Activated naive CD8-positive, alpha-beta T cell treated with anti-CD3 and anti-CD28 coated beads for 36 hours (primary cell): ENCODE results near the gene RASSF5. TPM values are rescaled to one million over a fixed set of nuclear protein-coding genes. Genes with fewer than 3 reads are reported as not detected.

Experiments used
- DNase-seq: peaks from one replicate; pipeline ENCODE4 v3.0.0; 2021
- H3K27ac Mint-ChIP-seq: one replicate; pipeline ENCODE4 v1.8.0; 2022; ENCODE audit warnings: mild to moderate bottlenecking, moderate library complexity, mixed read lengths
- H3K27me3 Mint-ChIP-seq: one replicate; pipeline ENCODE4 v1.8.0; 2022; ENCODE audit warnings: mild to moderate bottlenecking, mixed read lengths
- H3K36me3 Mint-ChIP-seq: one replicate; pipeline ENCODE4 v1.8.0; 2021; ENCODE audit warnings: mild to moderate bottlenecking, mixed read lengths
- H3K4me1 Mint-ChIP-seq: one replicate; pipeline ENCODE4 v1.8.0; 2021; ENCODE audit warnings: mixed read lengths
- H3K4me3 Mint-ChIP-seq: one replicate; pipeline ENCODE4 v1.8.0; 2022; ENCODE audit warnings: mild to moderate bottlenecking, moderate library complexity, mixed read lengths
- H3K9me3 Mint-ChIP-seq: one replicate; pipeline ENCODE4 v1.8.0; 2022; ENCODE audit warnings: mixed read lengths
- total RNA-seq, 2 experiments: library from RNA; stranded (reverse); gene quantifications; one replicate each; pipeline ENCODE4 v1.2.3, GENCODE V29; 2021

RASSF5 gene
- total RNA-seq, 2 experiments from 2014 or later, result 223 to 226 TPM

GRCh38 chr1:206554701-206555472 lies 47.6 kb downstream of the RASSF5 start:
- Mint-ChIP-seq H3K4me3 (peak overlapping the region; percentile 97), H3K27me3 (no peaks in the 10 kb centered on the region), H3K27ac (peak overlapping the region; percentile 99), H3K4me1 (peaks cover 58% of the 10 kb centered on the region), H3K9me3 (peaks cover 2% of the 10 kb centered on the region), H3K36me3 (peaks cover 30% of the 10 kb centered on the region)
- no peak for DNase-seq

GRCh38 chr1:206555473-206555935 lies 48.2 kb downstream of the RASSF5 start:
- H3K4me3 Mint-ChIP-seq, result peak overlapping the region; percentile 97
- peaks cover 37% of the 10 kb centered on the region for H3K36me3 Mint-ChIP-seq
- H3K4me1 Mint-ChIP-seq, result peaks cover 62% of the 10 kb centered on the region
- peak; percentile 62 for DNase-seq
- no peaks in the 10 kb centered on the region for H3K27me3 Mint-ChIP-seq
- peaks cover 2% of the 10 kb centered on the region for H3K9me3 Mint-ChIP-seq
- peak overlapping the region; percentile 99 for H3K27ac Mint-ChIP-seq

GRCh38 chr1:206556047-206556749 lies 48.9 kb downstream of the RASSF5 start:
- Mint-ChIP-seq H3K4me1 (peaks cover 67% of the 10 kb centered on the region), H3K27ac (peak overlapping the region; percentile 99), H3K4me3 (peak overlapping the region; percentile 97), H3K36me3 (peaks cover 44% of the 10 kb centered on the region), H3K9me3 (peaks cover 2% of the 10 kb centered on the region), H3K27me3 (no peaks in the 10 kb centered on the region)
- DNase-seq, result no peak

- no peaks in the 10 kb centered on the region for H3K27me3 Mint-ChIP-seq
- peak; percentile 90 for DNase-seq
- H3K9me3 Mint-ChIP-seq, result peaks cover 2% of the 10 kb centered on the region
- peaks cover 51% of the 10 kb centered on the region for H3K36me3 Mint-ChIP-seq
- peaks cover 69% of the 10 kb centered on the region for H3K4me1 Mint-ChIP-seq
- H3K27ac Mint-ChIP-seq, result peak overlapping the region; percentile 99
- peak overlapping the region; percentile 97 for H3K4me3 Mint-ChIP-seq
Measured at GRCh38 chr1:206556750-206557635, 49.7 kb downstream of the RASSF5 start.

GRCh38 chr1:206557636-206558473 lies 50.5 kb downstream of the RASSF5 start:
- Mint-ChIP-seq H3K4me1 (peaks cover 69% of the 10 kb centered on the region), H3K4me3 (peak overlapping the region; percentile 97), H3K9me3 (peaks cover 2% of the 10 kb centered on the region), H3K36me3 (peaks cover 56% of the 10 kb centered on the region), H3K27ac (peak overlapping the region; percentile 99), H3K27me3 (peaks cover under 1% of the 10 kb centered on the region)
- no peak for DNase-seq

- peak overlapping the region; percentile 99 for H3K27ac Mint-ChIP-seq
- peaks cover 3% of the 10 kb centered on the region for H3K27me3 Mint-ChIP-seq
- H3K4me1 Mint-ChIP-seq, result peaks cover 69% of the 10 kb centered on the region
- no peak for DNase-seq
- H3K36me3 Mint-ChIP-seq, result peaks cover 68% of the 10 kb centered on the region
- peak overlapping the region; percentile 97 for H3K4me3 Mint-ChIP-seq
- no peaks in the 10 kb centered on the region for H3K9me3 Mint-ChIP-seq
Measured at GRCh38 chr1:206558794-206559671, 51.7 kb downstream of the RASSF5 start.

GRCh38 chr1:206559672-206559995 lies 52.3 kb downstream of the RASSF5 start:
- Mint-ChIP-seq H3K27me3 (peaks cover 3% of the 10 kb centered on the region), H3K4me1 (peaks cover 69% of the 10 kb centered on the region), H3K9me3 (no peaks in the 10 kb centered on the region), H3K27ac (peak overlapping the region; percentile 99), H3K4me3 (peak overlapping the region; percentile 97), H3K36me3 (peaks cover 74% of the 10 kb centered on the region)
- no peak for DNase-seq

GRCh38 chr1:206560007-206560716 lies 52.8 kb downstream of the RASSF5 start:
- peak overlapping the region; percentile 97 for H3K4me3 Mint-ChIP-seq
- H3K4me1 Mint-ChIP-seq, result peaks cover 69% of the 10 kb centered on the region
- H3K27ac Mint-ChIP-seq, result peak overlapping the region; percentile 99
- peaks cover 3% of the 10 kb centered on the region for H3K27me3 Mint-ChIP-seq
- DNase-seq, result no peak
- no peaks in the 10 kb centered on the region for H3K9me3 Mint-ChIP-seq
- peaks cover 79% of the 10 kb centered on the region for H3K36me3 Mint-ChIP-seq

- H3K9me3 Mint-ChIP-seq, result no peaks in the 10 kb centered on the region
- no peak for DNase-seq
- H3K27me3 Mint-ChIP-seq, result peaks cover 3% of the 10 kb centered on the region
- H3K36me3 Mint-ChIP-seq, result peaks cover 96% of the 10 kb centered on the region
- peak overlapping the region; percentile 82 for H3K4me3 Mint-ChIP-seq
- H3K27ac Mint-ChIP-seq, result peak overlapping the region; percentile 99
- H3K4me1 Mint-ChIP-seq, result peaks cover 89% of the 10 kb centered on the region
Measured at GRCh38 chr1:206563367-206564207, 56.3 kb downstream of the RASSF5 start.

GRCh38 chr1:206565995-206566394 lies 58.7 kb downstream of the RASSF5 start:
- H3K9me3 Mint-ChIP-seq, result no peaks in the 10 kb centered on the region
- DNase-seq, result no peak
- H3K27me3 Mint-ChIP-seq, result peaks cover 3% of the 10 kb centered on the region
- peaks cover 95% of the 10 kb centered on the region for H3K4me1 Mint-ChIP-seq
- H3K36me3 Mint-ChIP-seq, result peaks cover 90% of the 10 kb centered on the region
- peak overlapping the region; percentile 82 for H3K4me3 Mint-ChIP-seq
- H3K27ac Mint-ChIP-seq, result peak overlapping the region; percentile 99

- Mint-ChIP-seq H3K4me3 (peak overlapping the region; percentile 82), H3K9me3 (no peaks in the 10 kb centered on the region), H3K27ac (peak overlapping the region; percentile 99), H3K4me1 (peaks cover 96% of the 10 kb centered on the region), H3K27me3 (peaks cover 3% of the 10 kb centered on the region), H3K36me3 (peaks cover 91% of the 10 kb centered on the region)
- no peak for DNase-seq
Measured at GRCh38 chr1:206566999-206567398, 59.7 kb downstream of the RASSF5 start.

GRCh38 chr1:206568256-206568655 lies 60.9 kb downstream of the RASSF5 start:
- Mint-ChIP-seq H3K4me3 (peak overlapping the region; percentile 82), H3K9me3 (no peaks in the 10 kb centered on the region), H3K36me3 (peaks cover 91% of the 10 kb centered on the region), H3K27me3 (no peaks in the 10 kb centered on the region), H3K4me1 (peaks cover 95% of the 10 kb centered on the region), H3K27ac (peak overlapping the region; percentile 99)
- peak; percentile 61 for DNase-seq
